ENCODE measurements around the gene SOX8. TPM values are rescaled to one million over a fixed set of nuclear protein-coding genes. Genes with fewer than 3 reads are reported as not detected.

The SOX8 gene
- total RNA-seq, 1 experiment from 2014 or later: 5.2 TPM

DNA sequence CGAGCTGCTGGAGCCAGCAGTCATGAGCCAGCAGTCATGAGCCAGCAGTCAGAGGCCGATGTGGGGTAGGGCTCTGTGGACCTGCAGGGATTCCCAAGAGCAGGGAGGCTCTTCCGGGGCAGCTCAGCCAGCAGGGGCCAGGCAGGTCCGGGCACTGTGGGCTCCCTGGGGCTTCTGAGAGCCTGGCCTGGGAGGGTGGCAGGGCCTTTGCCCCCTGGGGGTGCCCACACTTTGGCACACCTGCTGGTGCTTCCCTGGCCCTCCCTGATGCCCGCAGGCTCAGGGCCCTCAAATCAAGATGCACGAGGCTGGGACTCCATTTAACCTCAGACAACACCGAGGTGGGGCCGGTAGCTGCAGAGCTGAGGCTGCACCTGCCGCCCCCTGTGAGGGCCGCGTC lies 18.1 kb downstream of the SOX8 start:
- H3K4me3 ChIP-seq (replicated peaks in 1 of 2; ENCODE audit: low read depth in 1 of 2, low read length in 2 of 2): no peak overlapping the region
- no peaks in the 10 kb centered on the region; a peak in 1 of 4 replicates for H3K9me3 ChIP-seq (ENCODE audit: control insufficient read depth in 1 of 2, insufficient read depth in 1 of 2, low read depth in 1 of 2, low read length in 2 of 2)
- DNase-seq (ENCODE audit: low read depth, low spot score) (no peak), ATAC-seq (no peak)
- TF ChIP-seq, protein P1, sequence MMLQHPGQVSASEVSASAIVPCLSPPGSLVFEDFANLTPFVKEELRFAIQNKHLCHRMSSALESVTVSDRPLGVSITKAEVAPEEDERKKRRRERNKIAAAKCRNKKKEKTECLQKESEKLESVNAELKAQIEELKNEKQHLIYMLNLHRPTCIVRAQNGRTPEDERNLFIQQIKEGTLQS (IDR thresholded peaks at IDR 0.05): no peak
- no peak for TF ChIP-seq FOSL1 (IDR thresholded peaks at IDR 0.05; ENCODE audit: low read depth)
- no peak for TF ChIP-seq SP1 (IDR thresholded peaks at IDR 0.05; ENCODE audit: low read depth)
- TF ChIP-seq EZH2phosphoT487 (IDR thresholded peaks at IDR 0.05; ENCODE audit: borderline replicate concordance): no peak
- H3K79me2 ChIP-seq (ENCODE audit: insufficient read depth, low read length): no peaks in the 10 kb centered on the region
- RAD21 ChIA-PET (ENCODE audit: low non-redundant PET in 1 of 2, low total read pairs in 2 of 2, uncharacterized antibody in 2 of 2, unreplicated experiment in 2 of 2): no interaction called here
- no peaks in the 10 kb centered on the region for H4K20me1 ChIP-seq (ENCODE audit: insufficient read depth)
- H3K4me2 ChIP-seq (ENCODE audit: low read length): no peak overlapping the region
- intact Hi-C loops (cut with micrococcal nuclease): no loop called here
- POLR2A ChIA-PET: no interaction called here
- H3K36me3 ChIP-seq (ENCODE audit: control insufficient read depth in 1 of 2, insufficient read depth in 2 of 2, low read length in 2 of 2): no peaks in the 10 kb centered on the region
- peaks cover 35 to 46% of the 10 kb centered on the region in 2 experiments for H3K4me1 ChIP-seq (ENCODE audit: control insufficient read depth in 1 of 2, insufficient read depth in 2 of 2, low read length in 2 of 2)
- BruUV-seq (replicated peaks): no TSS peak
- H3K27ac ChIP-seq (ENCODE audit: low read depth, low read length): no peak overlapping the region
- no peak overlapping the region for H3K9ac ChIP-seq (ENCODE audit: low read length)
- H3K9me2 ChIP-seq (ENCODE audit: insufficient read depth): no peaks in the 10 kb centered on the region
- no peak overlapping the region for H2AFZ ChIP-seq (ENCODE audit: low read depth, low read length, poor library complexity, severe bottlenecking)
- H3K27me3 ChIP-seq (ENCODE audit: insufficient read depth, low read length): peaks cover 75% of the 10 kb centered on the region
- CTCF ChIA-PET: no interaction called here

DNA sequence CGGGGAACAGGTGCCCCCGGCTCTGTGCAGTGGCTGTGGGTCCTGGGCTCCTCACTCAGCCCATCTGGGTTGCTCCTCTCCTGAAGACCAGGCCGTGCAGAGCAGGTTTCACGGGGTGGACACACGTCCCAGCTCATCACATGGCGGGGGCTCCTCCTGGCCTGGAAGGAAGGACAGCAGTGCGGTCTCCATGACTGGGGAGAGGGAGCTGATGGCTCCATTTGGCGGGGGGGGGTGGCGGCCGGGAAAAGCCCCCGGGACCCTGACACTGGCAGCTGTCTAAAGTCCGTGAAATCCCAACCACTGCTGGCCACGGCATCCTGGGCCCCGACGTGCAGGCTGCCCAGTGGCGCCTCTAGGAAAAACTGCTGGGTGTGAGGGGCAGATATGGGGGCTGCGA lies 19.0 kb downstream of the SOX8 start:
- no peak overlapping the region for H3K4me3 ChIP-seq (replicated peaks in 1 of 2; ENCODE audit: low read depth in 1 of 2, low read length in 2 of 2)
- H3K36me3 ChIP-seq (ENCODE audit: control insufficient read depth in 1 of 2, insufficient read depth in 2 of 2, low read length in 2 of 2): no peaks in the 10 kb centered on the region
- no peaks in the 10 kb centered on the region; a peak in 1 of 4 replicates for H3K9me3 ChIP-seq (ENCODE audit: control insufficient read depth in 1 of 2, insufficient read depth in 1 of 2, low read depth in 1 of 2, low read length in 2 of 2)
- ChIA-PET CTCF (interaction anchor here (0.7 kb wide), 1 partner anchor 9 kb away, joined by 4 read pairs; no protein-coding TSS in a partner anchor), RAD21 (ENCODE audit: low non-redundant PET in 1 of 2, low total read pairs in 2 of 2, uncharacterized antibody in 2 of 2, unreplicated experiment in 2 of 2) (no interaction called here), POLR2A (no interaction called here)
- H3K9ac ChIP-seq (ENCODE audit: low read length): no peak overlapping the region
- DNase-seq (ENCODE audit: low read depth, low spot score): no peak
- BruUV-seq (replicated peaks): no TSS peak
- no peak overlapping the region for H2AFZ ChIP-seq (ENCODE audit: low read depth, low read length, poor library complexity, severe bottlenecking)
- no peak for ATAC-seq
- peaks cover 71% of the 10 kb centered on the region for H3K27me3 ChIP-seq (ENCODE audit: insufficient read depth, low read length)
- no peaks in the 10 kb centered on the region for H4K20me1 ChIP-seq (ENCODE audit: insufficient read depth)
- intact Hi-C loops (cut with micrococcal nuclease): no loop called here
- H3K9me2 ChIP-seq (ENCODE audit: insufficient read depth): no peaks in the 10 kb centered on the region
- no peak overlapping the region for H3K27ac ChIP-seq (ENCODE audit: low read depth, low read length)
- H3K4me1 ChIP-seq (ENCODE audit: control insufficient read depth in 1 of 2, insufficient read depth in 2 of 2, low read length in 2 of 2): peaks cover 35 to 46% of the 10 kb centered on the region in 2 experiments
- no peaks in the 10 kb centered on the region for H3K79me2 ChIP-seq (ENCODE audit: insufficient read depth, low read length)
- H3K4me2 ChIP-seq (ENCODE audit: low read length): no peak overlapping the region
- TF ChIP-seq POLR2AphosphoS5 (IDR thresholded peaks at IDR 0.05; ENCODE audit: low read depth, low read length) (no peak), FOSL1 (IDR thresholded peaks at IDR 0.05; ENCODE audit: low read depth) (no peak), SP1 (IDR thresholded peaks at IDR 0.05; ENCODE audit: low read depth) (no peak), POLR2A (IDR thresholded peaks at IDR 0.05; ENCODE audit: borderline replicate concordance, extremely low read depth, insufficient read depth, insufficient read length) (no peak), ELF1 (IDR thresholded peaks at IDR 0.05; ENCODE audit: borderline replicate concordance, low read depth) (no peak), ZFX (IDR thresholded peaks at IDR 0.05) (no peak), SIN3A (IDR thresholded peaks at IDR 0.05; ENCODE audit: low read depth) (no peak), JUND (IDR thresholded peaks at IDR 0.05) (no peak), YY1 (IDR thresholded peaks at IDR 0.05; ENCODE audit: extremely low read depth, insufficient replicate concordance, low read depth, low read length) (no peak), TCF7L2 (IDR thresholded peaks at IDR 0.05; ENCODE audit: borderline replicate concordance, extremely low read depth, insufficient read depth, insufficient read length) (no peak), EGR1 (IDR thresholded peaks at IDR 0.05; ENCODE audit: low read depth) (no peak), ZNF274 (IDR thresholded peaks at IDR 0.05; ENCODE audit: low read depth, low read length) (no peak)
- TF ChIP-seq, protein P2, sequence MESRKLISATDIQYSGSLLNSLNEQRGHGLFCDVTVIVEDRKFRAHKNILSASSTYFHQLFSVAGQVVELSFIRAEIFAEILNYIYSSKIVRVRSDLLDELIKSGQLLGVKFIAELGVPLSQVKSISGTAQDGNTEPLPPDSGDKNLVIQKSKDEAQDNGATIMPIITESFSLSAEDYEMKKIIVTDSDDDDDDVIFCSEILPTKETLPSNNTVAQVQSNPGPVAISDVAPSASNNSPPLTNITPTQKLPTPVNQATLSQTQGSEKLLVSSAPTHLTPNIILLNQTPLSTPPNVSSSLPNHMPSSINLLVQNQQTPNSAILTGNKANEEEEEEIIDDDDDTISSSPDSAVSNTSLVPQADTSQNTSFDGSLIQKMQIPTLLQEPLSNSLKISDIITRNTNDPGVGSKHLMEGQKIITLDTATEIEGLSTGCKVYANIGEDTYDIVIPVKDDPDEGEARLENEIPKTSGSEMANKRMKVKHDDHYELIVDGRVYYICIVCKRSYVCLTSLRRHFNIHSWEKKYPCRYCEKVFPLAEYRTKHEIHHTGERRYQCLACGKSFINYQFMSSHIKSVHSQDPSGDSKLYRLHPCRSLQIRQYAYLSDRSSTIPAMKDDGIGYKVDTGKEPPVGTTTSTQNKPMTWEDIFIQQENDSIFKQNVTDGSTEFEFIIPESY (IDR thresholded peaks at IDR 0.05; ENCODE audit: extremely low read depth, insufficient replicate concordance, low read length): no peak
- TF ChIP-seq, protein P3, sequence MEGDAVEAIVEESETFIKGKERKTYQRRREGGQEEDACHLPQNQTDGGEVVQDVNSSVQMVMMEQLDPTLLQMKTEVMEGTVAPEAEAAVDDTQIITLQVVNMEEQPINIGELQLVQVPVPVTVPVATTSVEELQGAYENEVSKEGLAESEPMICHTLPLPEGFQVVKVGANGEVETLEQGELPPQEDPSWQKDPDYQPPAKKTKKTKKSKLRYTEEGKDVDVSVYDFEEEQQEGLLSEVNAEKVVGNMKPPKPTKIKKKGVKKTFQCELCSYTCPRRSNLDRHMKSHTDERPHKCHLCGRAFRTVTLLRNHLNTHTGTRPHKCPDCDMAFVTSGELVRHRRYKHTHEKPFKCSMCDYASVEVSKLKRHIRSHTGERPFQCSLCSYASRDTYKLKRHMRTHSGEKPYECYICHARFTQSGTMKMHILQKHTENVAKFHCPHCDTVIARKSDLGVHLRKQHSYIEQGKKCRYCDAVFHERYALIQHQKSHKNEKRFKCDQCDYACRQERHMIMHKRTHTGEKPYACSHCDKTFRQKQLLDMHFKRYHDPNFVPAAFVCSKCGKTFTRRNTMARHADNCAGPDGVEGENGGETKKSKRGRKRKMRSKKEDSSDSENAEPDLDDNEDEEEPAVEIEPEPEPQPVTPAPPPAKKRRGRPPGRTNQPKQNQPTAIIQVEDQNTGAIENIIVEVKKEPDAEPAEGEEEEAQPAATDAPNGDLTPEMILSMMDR (IDR thresholded peaks at IDR 0.05 in 2 of 3, conservative IDR thresholded peaks at IDR 0.05 in 1 of 3; ENCODE audit: borderline replicate concordance in 1 of 3, insufficient read depth in 1 of 3, low read depth in 2 of 3, low read length in 2 of 3): no peak
- TF ChIP-seq, protein P4, sequence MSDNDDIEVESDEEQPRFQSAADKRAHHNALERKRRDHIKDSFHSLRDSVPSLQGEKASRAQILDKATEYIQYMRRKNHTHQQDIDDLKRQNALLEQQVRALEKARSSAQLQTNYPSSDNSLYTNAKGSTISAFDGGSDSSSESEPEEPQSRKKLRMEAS (IDR thresholded peaks at IDR 0.05): no peak
